ENCODE data around the gene NPHP4.
"Not testable (repeated sequence)": the region's sequence is repeated elsewhere in the genome, so short reads cannot be mapped to it uniquely, and the experiment has no call there.

NPHP4 gene

DNA sequence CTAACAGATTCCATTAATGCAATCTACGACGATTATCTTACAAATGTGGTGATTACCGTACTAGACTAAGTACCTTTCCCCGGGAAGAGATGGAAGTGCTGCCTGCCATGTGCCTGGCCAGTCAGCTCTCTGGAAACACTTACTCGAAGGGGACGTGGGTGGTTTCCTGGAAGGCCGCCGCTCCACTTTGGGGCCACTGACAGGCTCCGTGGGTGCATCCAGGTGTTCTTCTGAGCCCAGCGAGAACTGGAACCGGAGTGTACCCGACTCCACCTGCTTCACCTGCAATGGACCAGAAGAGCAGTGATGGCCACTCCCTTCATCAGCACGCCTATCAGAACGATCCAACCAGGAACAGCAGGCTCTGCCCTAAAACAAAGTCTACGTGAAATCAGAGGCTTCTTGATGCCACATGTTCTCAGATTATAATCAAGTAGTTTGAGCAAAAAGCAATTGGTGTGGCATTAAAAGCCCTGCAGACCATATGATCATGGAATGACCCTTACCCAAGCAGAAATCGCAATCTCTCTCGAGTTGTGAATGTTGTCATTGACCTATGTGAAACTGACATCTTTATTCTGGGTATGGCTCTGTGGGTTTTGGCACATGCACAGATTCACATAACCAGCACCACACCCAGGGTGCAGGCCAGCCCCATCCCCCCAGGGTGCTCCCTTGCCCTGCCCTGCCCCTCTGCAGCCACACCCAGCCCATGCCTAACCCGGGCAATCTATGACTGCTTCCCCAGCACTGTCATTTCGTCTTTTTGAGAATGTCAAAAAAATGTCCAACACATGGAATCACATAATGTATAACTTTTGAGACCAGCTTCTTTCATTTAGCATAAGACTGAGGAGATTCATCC is 64.5 kb downstream of the NPHP4 start:
- no peak for DNase-seq

DNA sequence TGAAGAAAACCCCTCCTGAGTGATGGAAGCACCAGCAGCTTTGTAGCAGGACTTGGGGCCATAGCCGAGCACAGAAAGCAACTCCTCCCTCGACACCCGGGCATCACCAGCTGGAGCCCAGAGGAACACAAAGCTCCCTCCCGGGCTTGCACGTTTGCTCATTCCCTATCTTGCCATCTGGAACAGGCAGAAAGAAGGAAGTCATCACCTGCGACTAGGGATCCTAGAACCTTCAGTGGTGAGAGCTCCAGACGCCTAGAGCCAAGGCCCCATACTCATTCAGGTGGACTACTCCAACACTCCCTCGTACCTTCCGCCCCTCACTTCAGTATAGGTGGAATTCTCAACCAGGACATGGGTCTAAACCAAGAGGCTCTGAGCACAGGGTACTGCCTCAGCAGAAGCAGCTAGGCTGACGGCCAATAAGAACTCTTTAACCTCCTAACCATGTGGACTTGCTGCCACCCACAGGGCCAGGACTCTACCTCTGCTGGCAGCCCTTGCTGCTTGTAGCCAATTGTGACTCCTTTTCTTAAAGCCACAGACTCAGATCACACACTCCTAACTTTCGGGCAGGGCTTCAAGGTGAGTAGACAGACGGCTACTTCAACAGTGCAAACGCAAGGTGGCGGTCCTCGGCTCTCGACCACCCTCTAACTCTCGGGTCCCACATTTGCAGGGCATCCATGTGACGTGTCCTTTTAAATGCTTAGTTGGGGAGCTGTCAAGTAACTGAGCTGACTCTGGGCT is 65.4 kb downstream of the NPHP4 start:
- DNase-seq: no peak

DNA sequence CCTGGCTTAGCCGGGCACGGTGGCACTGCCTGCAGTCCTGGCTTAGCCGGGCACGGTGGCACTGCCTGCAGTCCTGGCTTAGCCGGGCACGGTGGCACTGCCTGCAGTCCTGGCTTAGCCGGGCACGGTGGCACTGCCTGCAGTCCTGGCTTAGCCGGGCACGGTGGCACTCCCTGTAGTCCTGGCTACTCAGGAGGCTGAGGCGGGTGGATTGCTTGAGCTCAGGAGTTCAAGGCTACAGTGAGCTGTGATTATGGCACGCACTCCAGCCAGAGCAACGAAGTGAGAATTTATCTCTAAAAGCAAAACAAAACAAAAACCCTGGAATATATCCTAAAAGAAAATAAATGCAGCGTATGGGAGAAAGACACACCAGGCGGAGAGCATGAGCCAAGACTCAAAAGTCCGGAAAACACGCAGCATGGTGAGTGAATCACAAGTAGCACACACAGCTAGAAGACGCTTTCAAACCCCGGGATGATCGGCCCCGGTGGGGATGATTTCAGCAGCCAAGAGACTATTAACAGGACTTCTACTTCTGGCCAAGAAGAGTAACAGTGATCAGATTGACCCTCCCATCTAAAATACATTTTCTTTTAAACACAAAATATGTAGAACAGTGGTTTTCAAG is 69.4 kb downstream of the NPHP4 start:
- not testable (repeated sequence) for DNase-seq

DNA sequence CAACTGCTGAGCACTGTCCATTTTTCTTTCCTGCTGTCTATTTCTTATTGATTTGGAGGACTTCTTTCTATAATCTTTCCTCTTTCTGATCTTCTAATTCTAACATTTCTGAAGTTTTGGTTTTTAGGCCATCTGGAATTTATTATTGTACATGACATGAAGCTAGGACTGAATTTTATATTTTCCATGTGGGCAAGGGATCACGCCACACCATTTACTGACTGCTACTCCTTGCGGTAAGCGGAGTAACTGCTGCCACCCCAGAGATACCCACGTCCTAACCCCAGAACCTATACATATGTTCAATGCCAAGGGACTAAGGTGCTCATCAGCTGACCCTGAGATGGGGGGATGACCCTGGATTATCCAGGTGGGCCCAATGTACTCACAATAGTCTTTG is 70.6 kb downstream of the NPHP4 start:
- DNase-seq: no peak

DNA sequence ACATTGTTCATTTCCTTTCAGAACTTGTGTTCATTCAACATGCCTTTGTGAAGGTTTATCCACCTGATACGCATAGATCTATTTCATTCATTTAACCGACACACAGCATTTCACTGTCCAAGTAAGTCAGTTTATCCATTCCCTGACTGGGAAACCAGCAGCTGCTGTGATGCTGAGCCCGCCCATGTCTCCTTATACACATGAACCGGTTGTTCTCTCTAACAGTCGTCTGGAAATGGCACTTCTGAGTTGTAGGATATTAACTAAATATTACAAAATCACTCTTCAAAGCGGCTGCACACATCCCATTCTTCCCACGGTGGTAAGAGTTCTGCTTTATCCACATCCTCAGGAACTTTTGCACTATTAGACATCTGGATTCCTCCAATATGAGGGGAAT is 71.1 kb downstream of the NPHP4 start:
- no peak for DNase-seq

DNA sequence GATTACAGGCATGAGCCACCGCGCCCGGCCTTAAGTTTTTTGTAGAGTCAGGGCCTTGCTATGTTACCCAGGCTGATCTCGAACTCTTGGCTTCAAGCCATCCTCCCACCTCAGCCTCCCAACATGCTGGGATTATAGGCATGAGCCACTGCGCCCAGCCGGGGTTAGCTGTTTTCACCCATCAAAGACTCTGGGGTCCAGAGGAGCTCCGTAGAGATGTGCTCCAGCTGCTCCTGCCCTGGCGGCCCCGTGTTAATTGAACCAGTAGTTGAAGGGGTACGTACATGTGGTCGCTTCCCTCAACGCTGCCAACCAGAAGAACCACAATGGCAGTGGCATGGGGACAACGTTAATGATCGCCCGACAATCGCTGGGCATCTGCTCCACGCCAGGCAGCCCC is 72.0 kb downstream of the NPHP4 start:
- DNase-seq: no peak

DNA sequence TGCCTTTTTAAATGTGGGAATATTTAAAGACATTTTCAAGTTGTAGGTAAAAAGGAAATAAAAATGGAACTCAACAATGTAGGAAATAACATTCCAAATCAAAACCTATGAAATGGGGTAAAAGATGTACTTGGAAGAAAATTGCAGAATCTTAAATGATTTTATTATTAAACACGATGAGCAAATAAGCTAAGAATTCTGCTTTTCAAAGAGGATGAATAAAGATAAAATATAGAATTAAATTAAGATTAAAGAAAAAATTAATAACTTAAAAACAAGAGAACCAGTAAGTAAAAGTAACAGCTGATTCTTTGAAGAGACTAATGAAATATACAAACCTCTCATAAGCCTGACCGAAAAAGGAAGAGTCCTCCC is 74.0 kb downstream of the NPHP4 start:
- no peak for DNase-seq

DNA sequence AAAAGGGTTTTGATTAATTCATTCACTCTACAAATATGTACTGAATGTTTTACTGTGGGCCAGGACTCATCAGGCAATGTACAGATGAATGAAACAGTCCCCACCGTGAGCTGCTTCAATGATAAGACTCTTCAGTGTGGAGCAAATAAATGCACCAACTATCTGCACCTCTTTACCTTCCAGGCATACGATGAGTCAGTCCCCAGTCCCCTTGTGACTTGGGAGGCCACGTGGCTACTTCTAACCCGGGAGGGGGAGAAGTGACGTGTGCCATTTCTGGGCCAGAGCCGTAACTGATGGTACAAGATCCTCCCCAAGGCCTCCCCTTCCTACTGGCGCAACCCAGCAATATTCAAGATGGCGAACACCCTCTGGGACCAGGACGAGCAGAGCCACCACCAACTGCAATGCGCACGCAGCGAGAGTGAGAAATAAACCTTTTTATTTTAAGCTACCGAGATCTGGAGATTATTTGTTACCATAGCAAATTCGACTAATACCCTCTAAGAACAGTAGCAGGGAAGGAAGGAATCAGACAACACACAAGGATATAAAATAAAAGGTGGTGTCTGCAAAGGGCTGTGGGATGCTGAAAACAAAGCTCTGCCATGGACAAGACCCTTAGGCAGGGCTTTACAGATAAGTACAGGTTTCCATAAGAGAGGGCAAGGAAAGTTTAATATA is 74.5 kb downstream of the NPHP4 start:
- DNase-seq: no peak

DNA sequence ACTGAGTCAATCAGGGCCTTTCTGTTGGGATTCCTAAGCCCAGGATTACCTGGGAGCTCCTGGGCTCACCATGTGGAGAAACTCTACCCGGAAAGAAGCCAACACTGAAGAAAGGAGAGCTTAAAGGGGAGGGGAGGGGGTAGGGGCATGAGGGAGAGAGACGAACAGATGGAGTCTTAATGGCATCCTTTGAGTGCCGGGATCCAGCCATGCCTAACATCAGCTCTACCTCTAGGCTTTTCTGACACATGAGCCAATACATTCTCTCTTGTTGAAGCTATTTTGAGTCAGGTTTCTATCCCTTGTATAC is 75.0 kb downstream of the NPHP4 start:
- DNase-seq: no peak

DNA sequence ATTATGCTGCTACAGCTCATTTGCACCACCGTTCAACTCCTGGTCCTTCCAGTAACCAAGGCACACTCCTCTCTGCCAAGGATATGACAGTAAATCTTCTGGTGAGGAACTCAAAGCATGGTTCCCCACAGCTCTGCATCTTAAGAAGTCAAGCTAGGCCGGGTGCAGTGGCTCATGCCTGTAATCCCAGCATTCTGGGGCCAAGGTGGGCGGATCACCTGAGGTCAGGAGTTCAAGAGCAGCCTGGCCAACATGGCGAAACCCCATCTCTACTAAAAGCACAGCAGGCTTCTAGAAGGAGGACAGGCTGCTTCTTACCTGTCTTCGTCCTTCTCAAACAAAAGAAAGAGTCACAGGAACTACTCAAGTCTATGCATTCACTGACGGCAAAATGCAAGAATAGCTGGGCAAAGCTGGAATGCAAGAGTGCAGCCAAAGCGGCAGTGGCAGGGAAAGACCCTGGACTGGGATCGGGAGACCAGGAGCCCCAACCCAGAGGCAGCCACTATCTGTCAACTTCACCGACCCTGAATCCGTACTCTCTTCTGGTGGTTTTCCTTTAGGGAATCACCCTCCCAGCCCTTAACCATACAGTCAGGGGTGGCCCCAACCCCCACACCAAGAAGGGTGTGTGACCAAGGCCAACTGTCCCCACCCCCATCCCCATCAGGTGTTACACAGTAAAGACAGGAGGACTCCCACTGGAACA is 75.5 kb downstream of the NPHP4 start:
- no peak for DNase-seq

DNA sequence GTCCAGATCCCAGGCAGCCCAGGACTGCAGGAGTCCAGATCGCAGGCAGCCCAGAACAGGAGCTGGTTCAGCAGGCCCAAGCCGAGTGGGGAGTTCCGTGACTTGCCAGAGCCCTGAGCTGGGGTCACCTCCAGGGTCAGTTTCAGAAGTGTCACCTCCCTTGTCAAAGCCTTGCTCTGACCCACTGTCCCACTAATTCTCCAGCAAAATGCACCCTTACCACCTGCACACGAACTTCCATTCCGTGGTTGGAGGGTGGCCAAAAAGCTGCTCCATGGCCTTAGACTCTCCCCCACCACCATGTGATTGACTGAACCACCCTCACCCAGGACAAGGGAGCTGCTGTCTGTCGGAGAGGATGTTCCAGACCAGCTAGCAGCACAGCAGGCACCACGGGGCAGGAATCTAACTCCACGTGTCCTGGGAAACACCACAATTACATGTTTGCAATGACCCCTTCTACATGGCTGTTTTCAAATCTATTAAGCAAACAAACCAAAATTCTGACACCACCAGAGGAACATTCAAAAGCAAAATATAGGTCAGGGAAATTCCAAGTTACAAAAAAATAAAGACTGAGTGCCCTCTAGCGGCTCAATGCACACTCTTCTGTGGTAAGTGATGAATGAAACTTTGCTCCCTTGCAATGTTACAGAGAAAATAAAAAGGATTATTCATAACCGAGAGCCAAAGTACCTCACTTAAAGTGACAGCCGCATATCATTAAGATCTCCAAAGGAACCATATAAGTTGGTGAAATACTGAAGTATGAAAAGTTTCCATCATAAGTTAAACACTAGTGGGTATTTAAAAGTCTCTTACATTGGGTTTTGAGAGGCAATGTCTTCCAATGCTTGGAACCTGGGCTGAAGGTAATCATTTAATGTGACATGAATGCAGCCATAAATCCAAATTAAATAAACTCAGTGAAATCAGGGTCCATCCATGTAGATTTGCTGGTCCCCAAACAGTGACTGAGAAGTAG is 76.3 kb downstream of the NPHP4 start:
- no peak for DNase-seq

DNA sequence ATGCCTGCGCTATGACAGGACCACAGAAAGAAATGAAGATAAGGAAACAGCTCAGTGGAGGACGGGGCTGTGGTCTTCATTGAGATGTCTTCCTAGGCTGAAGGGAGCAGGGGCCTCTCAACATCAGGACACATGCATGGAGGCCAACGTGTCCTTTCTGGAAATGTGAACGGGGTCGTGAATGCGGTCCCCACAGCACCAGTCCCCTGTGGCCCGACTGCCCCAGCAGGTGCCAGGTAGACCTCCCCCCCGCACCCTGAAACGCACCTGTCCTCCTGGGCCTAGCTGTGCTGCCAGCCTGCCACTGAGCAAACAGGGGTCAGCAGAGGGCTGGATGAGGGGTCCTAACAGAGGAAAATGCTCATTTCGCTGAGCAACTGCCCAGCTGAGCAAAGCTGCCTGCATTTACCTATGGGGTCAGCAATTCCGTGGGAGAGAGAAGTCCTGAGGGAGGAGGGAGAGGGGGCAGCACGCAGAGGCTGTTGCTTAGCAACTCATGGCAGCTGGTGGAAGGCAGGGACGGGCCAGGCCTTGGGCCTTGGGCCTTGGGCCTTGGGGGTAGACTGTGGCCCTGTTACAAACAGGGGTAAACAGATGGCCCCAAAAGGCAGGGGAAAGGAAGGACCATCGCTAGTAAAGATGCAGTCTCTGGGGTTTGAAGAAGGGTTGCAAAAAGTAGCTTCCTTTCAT is 77.4 kb downstream of the NPHP4 start:
- DNase-seq: no peak

DNA sequence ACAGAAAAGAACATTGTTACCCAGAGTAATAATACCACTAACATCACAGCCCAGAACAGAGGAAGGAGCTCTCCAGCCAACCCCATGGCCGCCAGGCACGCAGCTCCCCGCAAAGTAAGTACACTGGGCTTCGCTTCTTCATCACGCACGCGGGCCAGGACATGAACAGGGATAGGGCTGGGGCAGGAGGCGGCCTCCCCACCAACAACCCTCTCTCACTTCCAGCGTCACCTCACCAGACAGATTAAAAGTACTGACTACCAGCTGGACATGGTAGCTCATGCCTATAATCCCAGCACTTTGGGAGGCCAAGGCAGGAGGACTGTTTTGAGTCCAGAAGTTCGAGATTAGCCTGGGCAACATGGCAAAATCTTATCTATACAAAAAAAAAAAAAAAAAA is 78.3 kb downstream of the NPHP4 start:
- DNase-seq: no peak

DNA sequence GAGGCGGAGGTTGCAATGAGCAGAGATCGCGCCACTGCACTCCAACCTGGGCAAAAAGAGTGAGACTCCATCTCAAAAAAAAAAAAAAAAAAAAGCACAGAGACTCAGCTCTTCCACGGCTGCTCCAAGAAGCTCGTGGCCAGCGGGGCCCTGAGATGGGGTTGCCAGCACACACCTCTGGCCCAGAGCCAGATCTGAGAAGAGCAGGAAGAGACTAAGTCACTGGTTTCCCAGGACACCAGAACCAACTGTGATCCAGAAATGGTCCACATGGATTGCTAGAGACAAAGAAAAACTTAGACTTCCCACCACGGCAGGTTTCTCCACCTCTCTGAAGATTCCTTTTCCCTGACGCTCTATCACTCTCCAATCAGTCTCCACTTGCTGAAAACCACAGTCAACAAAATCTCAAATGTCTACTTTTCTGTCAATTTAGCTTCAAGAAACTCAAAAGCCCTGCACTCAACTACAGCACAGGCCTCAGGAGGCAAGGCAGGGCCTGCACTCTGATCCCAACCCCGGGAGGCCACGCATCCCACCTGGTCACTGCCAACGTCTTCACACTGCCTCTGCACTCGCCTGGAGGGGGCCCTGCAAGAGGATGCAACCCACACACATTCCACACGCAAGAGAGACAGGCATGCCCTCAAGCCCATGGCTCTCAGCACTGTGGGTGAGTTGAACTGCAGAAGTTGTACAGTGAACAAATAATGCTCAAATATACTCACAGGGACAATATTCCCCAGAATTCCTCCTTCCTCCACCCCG is 79.0 kb downstream of the NPHP4 start:
- no peak for DNase-seq

DNA sequence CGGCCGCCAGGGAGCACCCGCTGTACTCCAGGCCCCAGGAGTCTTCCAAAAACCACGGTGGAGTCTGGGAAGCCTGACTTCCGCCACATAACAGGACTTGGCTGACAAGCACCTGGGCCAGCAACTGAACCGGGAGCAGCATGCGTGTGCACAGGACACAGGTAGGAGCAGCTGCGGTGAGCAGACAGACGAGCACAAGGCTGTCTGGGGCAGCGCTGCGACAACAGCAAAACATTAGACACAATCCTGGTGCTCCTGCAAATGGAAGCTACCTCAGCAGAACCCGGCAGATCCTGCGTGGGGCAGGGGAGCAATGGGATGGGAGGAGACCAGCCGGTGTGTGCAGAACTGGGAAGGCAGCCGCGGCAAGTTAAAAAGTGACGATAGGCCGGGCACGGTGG is 80.4 kb downstream of the NPHP4 start:
- DNase-seq: no peak

DNA sequence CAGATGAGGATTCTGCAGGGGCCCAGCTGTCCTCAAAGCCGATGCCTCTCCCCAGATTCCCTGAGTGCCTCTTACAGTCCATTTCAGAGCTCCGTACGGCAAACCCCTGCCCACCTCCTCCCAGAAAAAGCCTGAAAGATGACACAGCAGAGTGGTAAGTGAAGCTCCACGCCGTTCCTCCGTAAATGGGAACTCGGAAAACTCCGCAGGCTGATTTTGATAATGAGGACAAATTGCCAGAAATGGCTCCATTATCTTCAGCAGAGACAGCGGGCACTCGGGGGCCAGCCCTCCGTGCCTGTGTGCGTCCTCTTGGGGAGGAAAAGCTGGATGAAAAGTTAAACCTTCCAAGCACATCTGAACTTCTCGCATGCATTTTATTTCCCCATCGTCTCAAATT is 81.1 kb downstream of the NPHP4 start:
- no peak for DNase-seq

DNA sequence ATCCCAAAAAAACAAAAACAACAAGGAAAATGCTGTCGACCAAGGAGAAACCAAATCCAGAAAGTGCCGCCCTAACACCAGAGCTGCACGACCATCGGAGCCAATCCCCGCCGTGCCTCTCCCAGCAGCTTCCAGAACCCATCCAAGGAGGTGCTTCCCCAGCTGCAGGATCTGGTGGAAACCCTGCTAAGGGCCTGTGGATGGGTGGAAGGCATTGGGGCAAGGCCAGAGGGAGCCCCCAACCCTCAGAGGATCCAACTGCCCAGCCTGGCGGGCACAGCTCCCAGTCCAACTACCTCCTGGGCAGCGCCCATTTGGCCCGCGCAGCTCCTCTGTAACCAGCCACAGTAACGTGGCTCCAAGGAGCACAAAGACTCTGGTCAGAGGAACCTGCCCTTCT is 81.6 kb downstream of the NPHP4 start:
- no peak for DNase-seq

DNA sequence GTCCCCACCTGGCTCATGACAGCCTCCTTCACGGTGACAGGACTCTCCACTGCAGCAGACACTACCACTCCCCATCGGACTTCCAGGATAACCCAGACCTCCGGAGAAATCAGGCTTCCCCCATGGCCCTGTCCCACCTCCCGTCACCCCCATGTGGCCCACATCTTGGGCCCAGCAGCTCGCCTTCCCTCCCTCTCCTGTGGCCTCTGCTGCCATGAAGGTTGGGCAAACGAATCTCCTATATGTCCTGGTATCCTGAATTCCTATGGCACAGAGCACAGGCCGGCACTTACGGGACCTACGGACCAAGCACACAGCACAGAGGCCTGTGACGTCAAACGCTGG is 82.0 kb downstream of the NPHP4 start:
- no peak for DNase-seq

DNA sequence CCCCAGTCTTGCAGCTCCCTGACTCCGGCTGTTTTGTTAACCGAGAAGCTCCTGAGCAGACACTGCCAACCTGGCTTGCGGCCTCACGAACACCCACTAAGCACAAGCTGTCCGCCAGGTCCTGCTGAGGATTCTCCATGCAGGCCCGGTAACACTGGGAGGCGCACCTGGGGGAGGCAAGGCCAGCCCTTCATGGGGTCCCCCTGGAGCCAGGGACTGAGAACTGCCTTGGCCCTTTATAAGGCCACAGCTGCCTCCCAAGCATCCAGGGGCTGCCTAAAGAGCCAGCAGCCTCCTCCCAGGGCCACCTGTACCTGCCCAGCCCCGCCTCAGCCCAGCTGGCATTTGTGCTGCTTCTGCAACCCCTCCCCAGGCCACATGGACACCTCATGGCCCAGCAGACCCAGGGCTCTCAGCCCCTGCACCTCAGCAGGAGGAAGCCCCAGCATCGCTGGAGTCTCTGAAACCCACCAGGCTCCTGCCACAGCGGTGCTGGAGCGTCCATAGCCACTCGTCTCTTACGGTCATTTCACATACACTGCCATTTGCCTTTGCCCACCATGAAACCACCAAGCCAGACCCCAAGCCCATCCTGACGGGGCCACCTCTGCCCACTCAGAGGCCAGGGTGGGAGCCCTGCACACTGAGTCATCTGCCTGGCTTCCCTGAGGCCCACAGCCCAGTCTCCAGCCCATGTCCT is 82.5 kb downstream of the NPHP4 start:
- DNase-seq: no peak
